IPS-18c (cell line): Measurements from ENCODE around the gene MLH3.
"Not testable (repeated sequence)": the region's sequence is repeated elsewhere in the genome, so short reads cannot be mapped to it uniquely, and the experiment has no call there.

ENCODE experiments used
- H3K4me3 ChIP-seq: 2 replicates; pipeline ENCODE4 v1.7.0; 2013; ENCODE audit warnings: low read depth, mild to moderate bottlenecking, low read length, moderate library complexity; ENCODE audit not compliant: insufficient read depth
- H3K9me3 ChIP-seq: one replicate; pipeline ENCODE4 v1.6.1; 2013; ENCODE audit warnings: mild to moderate bottlenecking, low read length, moderate library complexity; ENCODE audit not compliant: control insufficient read depth, insufficient read depth

MLH3 gene

GRCh38 chr14:75069121-75069810, 18.0 kb upstream of the MLH3 start, which contains the start of gene ZC2HC1C:
ZC2HC1C (plus strand) TSS chr14:75069641; CDS start chr14:75070574, 933 bp downstream.
- peak within 1 kb of the TSS; percentile 74 for H3K4me3 ChIP-seq
- no peaks in the 10 kb centered on the region for H3K9me3 ChIP-seq

GRCh38 chr14:75068294-75069120, 17.2 kb upstream of the MLH3 start:
- peak overlapping the region; percentile 74 for H3K4me3 ChIP-seq
- H3K9me3 ChIP-seq, result no peaks in the 10 kb centered on the region

GRCh38 chr14:75067765-75068164, 16.5 kb upstream of the MLH3 start:
- H3K4me3 ChIP-seq, result 0 out of 2 replicates have a peak overlapping the region, but pooled peaks have one; percentile 6
- H3K9me3 ChIP-seq, result not testable (repeated sequence)

- no peaks in the 10 kb centered on the region for H3K9me3 ChIP-seq
- H3K4me3 ChIP-seq, result no peak overlapping the region
Measured at GRCh38 chr14:75067212-75067611, 15.9 kb upstream of the MLH3 start.

- Histone ChIP-seq H3K9me3 (no peaks in the 10 kb centered on the region), H3K4me3 (no peak overlapping the region)
Measured at GRCh38 chr14:75066691-75067090, 15.4 kb upstream of the MLH3 start.

GRCh38 chr14:75064205-75064567, 12.9 kb upstream of the MLH3 start:
- H3K4me3 ChIP-seq, result peak overlapping the region; percentile 72; the same call in 1 of the 2 replicates
- H3K9me3 ChIP-seq, result no peaks in the 10 kb centered on the region

GRCh38 chr14:75063491-75064204, 12.4 kb upstream of the MLH3 start, which contains the start of gene ACYP1:
ACYP1 (minus strand) TSS chr14:75064024; CDS start chr14:75063553, 471 bp downstream.
- Histone ChIP-seq H3K9me3 (no peaks in the 10 kb centered on the region), H3K4me3 (peak within 1 kb of the TSS; percentile 72)

- no peaks in the 10 kb centered on the region for H3K9me3 ChIP-seq
- peak overlapping the region; percentile 72 for H3K4me3 ChIP-seq
Measured at GRCh38 chr14:75063013-75063412, 11.7 kb upstream of the MLH3 start.

GRCh38 chr14:75060420-75060819, 9.2 kb upstream of the MLH3 start:
- Histone ChIP-seq H3K4me3 (no peak overlapping the region), H3K9me3 (no peaks in the 10 kb centered on the region)

GRCh38 chr14:75059642-75060041, 8.4 kb upstream of the MLH3 start:
- Histone ChIP-seq H3K4me3 (no peak overlapping the region), H3K9me3 (no peaks in the 10 kb centered on the region)

- Histone ChIP-seq H3K9me3 (no peaks in the 10 kb centered on the region), H3K4me3 (no peak overlapping the region)
Measured at GRCh38 chr14:75054421-75054820, 3.2 kb upstream of the MLH3 start.

- Histone ChIP-seq H3K9me3 (no peaks in the 10 kb centered on the region), H3K4me3 (no peak overlapping the region)
Measured at GRCh38 chr14:75053396-75054291, 2.4 kb upstream of the MLH3 start.

GRCh38 chr14:75051556-75051899, 261 bp upstream of the MLH3 start:
- Histone ChIP-seq H3K4me3 (peak overlapping the region; percentile 62; the same call in 1 of the 2 replicates), H3K9me3 (no peaks in the 10 kb centered on the region)

GRCh38 chr14:75049731-75050201, 1.5 kb downstream of the MLH3 start:
- Histone ChIP-seq H3K4me3 (no peak overlapping the region), H3K9me3 (no peaks in the 10 kb centered on the region)

GRCh38 chr14:75049136-75049535, 2.1 kb downstream of the MLH3 start:
- Histone ChIP-seq H3K9me3 (no peaks in the 10 kb centered on the region), H3K4me3 (no peak overlapping the region)

- no peak overlapping the region for H3K4me3 ChIP-seq
- H3K9me3 ChIP-seq, result no peaks in the 10 kb centered on the region
Measured at GRCh38 chr14:75048101-75048500, 3.2 kb downstream of the MLH3 start.

GRCh38 chr14:75047506-75047905, 3.8 kb downstream of the MLH3 start:
- Histone ChIP-seq H3K4me3 (no peak overlapping the region), H3K9me3 (no peaks in the 10 kb centered on the region)
